GM12873 (cell line): Measurements from ENCODE around the gene TTLL4.
A peak's percentile ranks its signal among the peaks of the same experiment; 100 is the strongest.

Experiments
- CTCF ChIP-seq: IDR thresholded peaks from 2 replicates; pipeline ENCODE4 v1.5.1; 2012; ENCODE audit warnings: low read depth, mild to moderate bottlenecking, moderate library complexity, low read length, control low read depth; ENCODE audit not compliant: insufficient read depth; ENCODE audit errors: missing control alignments

Gene TTLL4

DNA sequence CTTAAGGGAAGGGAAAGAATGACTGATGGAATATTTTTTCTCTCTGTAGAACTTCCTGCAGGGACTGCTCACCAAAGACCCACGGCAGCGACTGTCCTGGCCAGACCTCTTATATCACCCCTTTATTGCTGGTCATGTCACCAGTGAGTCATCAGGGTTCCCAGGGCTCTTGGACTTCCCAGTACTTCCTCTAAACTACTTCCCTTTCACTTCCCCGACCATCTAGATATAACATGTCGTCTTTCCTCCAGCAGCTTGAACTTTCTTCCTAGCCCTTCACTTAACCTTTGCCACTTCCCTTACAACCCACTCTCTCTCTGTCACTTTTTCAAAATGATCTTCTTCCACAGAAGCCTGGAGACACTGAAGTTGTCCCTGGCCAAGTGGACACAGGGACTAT lies 31.5 kb upstream of the TTLL4 start:
- no peak for TF ChIP-seq CTCF

DNA sequence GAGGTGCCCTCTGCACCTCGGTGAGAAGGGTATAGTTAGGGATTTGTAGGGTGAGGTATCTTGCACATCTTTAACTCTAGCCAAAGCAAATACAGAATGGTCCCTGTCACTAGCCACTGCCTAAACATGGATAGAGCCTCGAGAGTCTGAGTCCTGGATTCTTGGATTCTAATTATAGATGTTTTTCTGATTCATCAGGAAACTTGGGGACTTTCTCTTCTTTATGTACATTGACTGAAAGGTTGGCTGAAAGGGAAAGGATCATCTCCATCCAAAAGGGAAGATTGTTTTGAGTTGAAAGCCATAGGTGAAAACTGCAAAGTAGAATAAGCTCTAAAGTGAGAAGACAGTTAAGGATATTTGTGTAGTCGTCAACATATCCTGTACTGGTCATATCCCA lies 30.6 kb upstream of the TTLL4 start:
- no peak for TF ChIP-seq CTCF

DNA sequence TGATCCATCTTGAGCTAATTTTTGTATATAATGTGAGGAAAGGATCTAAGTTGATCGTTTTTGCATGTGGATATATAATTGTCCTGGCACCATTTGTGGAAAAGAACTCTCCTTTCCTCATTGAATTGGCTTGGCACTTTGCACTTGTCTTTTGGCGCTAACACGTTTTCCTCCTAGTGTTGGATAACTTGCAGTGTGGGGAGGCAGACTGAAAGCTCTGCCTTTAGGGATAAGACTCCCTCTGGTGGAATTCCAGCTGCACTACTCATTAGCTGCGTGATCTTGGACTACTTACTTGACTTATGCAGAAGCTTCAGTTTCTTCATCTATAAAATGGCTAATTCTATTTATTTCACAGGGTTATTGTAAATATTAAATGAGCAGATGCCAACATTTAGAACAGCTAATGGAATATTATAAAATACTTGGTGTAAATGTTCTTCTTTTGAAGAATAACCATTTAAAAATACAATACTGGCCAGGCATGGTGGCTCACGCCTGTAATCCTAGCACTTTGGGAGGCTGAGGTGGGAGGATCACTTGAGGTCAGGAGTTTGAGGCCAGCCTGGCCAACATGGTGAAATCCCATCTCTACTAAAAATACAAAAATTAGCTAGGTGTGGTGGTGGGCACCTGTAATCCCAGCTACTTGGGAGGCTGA lies 23.1 kb upstream of the TTLL4 start:
- peak; percentile 76 for TF ChIP-seq CTCF

GRCh38 chr2:218691234-218691633 lies 19.4 kb upstream of the TTLL4 start:
- TF ChIP-seq CTCF, result no peak

DNA sequence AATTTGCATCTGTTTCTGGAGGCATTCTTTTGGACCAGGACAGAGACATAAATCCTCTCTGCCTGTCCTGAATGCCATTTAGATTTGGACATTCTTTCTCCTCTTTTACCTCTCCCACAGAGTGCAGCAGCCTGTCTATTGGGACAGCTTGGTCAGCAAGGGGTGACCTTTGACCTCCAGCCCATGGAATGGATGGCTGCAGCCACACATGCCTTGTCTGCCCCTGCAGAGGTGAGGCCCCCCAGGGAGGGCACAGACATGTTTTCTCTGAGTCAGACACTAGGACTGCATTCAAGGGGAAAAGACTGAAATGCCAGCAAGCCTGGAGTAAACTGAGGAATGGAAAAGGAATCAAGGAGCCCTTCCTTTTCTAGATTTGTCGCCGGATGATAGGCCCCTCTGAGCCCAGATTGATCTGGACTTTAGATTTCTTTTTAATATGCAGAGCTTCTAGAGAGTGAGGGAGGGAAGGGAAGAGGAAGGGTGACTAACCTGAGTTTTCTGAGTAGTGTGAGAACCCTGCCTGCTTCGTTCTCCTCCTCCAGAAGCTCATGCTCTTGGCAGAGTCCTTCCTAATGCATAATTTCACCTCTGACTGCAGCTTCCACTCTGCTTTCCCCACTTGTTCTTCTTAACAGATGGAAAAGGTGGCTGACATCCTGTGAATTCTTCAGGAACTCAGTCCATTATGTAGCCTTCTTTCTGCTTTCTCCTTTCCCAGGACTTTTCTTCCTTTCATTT lies 16.1 kb upstream of the TTLL4 start:
- TF ChIP-seq CTCF, result no peak

DNA sequence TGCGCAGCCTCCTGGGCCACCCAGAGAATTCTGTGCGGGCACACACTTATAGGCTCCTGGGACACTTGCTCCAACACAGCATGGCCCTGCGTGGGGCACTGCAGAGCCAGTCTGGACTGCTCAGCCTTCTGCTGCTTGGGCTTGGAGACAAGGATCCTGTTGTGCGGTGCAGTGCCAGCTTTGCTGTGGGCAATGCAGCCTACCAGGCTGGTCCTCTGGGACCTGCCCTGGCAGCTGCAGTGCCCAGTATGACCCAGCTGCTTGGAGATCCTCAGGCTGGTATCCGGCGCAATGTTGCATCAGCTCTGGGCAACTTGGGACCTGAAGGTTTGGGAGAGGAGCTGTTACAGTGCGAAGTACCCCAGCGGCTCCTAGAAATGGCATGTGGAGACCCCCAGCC lies 11.8 kb upstream of the TTLL4 start:
- TF ChIP-seq CTCF, result no peak

- TF ChIP-seq CTCF, result no peak
Observed at GRCh38 chr2:218701806-218702205, 8.8 kb upstream of the TTLL4 start.
